Pons (tissue), 1 donor: ENCODE results near the gene EVX1.

ENCODE experiments used
- DNase-seq: peaks from one replicate; pipeline ENCODE4 v3.0.0-alpha.2; 2016; ENCODE audit warnings: low spot score

EVX1 gene

DNA sequence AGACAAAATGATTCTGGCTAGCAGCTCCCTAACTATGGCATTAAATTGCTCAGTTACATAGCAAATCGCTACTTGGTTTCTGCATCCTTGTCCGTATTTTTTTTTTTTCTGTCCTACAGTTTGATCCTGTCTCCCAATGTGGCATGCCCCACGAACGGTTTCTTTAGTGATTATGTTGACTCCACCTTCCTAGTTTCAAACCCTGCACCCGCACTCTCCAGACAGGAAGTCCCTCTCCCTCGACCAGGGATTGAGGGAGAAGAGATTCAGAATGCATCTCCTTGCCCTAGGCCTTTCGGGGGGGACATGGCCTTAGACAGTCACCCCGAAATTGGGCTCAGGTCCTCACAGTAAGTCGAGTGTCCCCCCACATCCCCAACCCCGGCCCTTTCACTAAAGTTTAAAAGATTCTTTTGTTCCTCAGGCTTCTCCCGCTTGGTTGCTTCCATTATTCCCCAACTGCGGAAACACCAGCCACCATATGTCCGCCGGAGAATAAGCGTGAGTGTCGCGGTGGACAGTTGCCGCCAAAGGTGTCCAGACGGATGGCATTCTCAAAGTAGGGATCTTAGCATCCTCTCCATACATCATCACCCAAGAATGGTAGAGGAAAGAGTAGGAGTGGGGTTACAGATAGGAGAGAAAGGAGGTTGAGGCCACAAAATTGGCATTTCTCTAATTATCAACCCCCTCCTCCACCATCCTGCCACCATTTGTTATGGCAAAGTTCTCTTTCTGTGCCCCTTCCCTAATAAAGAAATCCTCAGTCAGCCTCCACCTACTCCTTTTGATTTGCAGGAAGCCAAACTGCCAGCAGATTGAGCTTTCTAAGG, 7.3 kb downstream of the EVX1 start:
- no peak for DNase-seq

- no peak for DNase-seq
Observed at GRCh38 chr7:27250557-27251070, 8.0 kb downstream of the EVX1 start.

- no peak for DNase-seq
Observed at GRCh38 chr7:27251136-27251651, 8.6 kb downstream of the EVX1 start.

DNA sequence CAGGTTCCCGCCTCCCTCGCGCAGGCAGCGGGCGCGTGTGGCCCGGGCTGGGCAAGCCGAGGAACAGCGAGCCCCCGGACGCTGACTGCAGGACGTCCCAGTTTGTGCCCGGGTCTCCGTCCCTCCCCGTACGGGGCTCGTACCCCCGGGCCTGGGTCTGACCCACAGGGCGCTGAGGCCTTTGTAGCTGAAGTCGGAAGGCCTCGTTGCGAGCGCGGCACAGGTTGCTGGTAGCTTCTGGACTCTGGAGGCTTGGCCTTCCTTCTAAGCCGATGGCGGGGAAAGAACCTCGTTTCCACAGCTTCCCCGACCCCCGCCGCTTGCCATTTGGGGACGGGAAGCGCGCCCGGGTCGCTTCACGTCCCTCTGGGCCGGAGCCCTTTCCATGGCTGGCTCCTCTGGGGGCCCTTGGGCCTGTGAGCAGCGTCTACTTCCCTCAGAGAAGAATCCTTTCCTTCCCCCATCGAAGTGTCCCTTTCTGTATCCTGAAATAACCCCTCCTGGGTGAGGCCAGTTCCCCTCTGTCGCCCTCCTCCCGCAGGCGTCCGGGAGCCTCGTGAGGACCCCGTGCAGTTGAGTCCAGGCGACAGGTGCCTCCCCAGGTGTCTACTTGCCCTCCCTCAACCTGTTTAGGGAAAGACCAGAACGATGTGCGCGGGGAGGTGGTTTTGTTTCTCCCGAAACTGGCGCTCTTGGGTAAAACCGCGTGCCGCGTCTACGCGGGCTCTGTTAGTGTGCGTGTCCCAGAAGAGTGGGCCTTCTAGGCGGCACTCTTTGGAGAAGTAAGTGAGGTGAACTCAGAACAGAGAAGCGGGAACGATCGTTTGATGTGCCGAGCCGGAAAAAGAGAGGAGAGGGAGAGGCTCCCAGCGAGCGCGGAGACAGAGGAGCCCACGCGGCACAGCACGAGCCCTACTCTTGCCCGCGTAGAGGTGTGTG, 9.3 kb downstream of the EVX1 start:
- no peak for DNase-seq

- DNase-seq, result no peak
Observed at GRCh38 chr7:27254625-27255024, 12.0 kb downstream of the EVX1 start.

DNA sequence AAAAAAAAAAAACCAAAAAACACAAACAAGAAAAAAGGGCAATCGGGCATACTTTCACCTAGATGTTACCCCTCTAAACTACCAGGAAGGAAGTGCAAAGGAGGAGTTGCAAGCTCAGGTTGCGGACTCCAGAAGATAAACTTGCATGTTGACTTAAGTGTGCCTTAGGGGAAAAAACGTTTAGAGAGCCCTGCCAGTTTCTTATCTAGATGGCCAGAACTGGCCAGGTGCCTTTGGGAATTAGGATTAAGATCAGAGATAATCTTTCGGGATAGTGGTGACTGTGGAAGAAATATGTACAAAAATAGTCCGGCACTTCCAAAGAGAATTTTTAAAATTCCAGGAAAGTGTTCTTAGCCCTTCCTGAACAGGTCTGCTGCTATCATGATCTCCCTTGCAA, 17.6 kb downstream of the EVX1 start:
- DNase-seq, result no peak

DNA sequence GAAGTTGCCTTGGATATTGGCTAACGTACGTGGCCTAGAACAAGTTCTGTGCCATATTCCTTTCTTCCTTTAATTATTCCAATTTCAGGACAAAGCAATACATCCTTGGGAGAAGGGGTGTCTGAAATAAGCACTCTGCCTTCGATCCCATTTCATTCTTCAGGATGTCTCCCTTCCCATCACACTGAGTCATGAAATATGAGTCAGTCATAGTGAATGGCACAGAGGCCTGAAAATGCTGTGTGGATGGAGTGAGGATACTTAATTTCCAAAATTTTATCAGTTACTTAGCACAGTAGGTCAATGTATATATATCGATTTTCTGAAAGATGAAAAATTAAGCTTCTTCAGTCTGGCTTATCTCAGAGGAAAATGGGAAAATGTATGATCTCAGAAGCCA, 19.5 kb downstream of the EVX1 start:
- DNase-seq, result no peak

DNA sequence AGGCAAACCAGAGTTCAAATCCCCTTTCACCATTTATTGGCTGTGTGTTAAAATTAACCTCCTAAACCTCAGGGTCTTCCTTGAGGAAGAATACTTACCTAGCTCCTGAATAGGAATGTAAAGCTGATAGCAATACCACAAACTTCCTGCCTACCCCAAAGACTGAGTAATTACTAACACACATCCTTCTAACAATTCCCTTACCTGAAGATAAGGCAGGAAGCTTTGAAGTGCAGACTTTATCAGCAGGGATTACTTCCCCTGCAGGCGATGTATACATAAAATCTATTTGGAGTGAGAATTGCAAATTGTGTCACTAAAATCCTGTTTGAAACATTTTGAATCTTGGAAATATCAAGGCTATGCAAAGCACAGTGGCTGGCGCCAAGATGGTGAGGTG, 21.2 kb downstream of the EVX1 start:
- no peak for DNase-seq

DNA sequence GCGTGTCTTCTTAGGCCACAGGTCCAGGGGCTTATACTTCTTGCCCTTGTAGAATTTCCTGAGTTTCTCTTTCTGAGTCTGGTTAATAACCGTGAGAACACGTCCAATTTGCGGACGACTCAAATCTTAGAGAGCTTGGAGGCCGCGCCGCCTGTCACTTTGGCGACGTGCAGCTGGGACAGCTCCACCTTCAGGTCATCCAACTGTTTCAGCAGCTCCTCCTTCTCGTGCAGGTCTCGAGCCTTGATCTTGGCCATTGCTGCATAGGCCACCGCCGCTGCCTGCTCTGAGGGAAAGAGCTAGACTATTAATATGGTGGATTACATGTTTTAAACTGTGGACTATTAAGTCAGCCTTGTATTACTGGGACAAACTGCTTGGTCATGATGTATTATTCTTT, 26.9 kb downstream of the EVX1 start:
- DNase-seq, result no peak

GRCh38 chr7:27271384-27271783, 28.8 kb downstream of the EVX1 start:
- no peak for DNase-seq

GRCh38 chr7:27277628-27278027, 35.0 kb downstream of the EVX1 start:
- no peak for DNase-seq

DNA sequence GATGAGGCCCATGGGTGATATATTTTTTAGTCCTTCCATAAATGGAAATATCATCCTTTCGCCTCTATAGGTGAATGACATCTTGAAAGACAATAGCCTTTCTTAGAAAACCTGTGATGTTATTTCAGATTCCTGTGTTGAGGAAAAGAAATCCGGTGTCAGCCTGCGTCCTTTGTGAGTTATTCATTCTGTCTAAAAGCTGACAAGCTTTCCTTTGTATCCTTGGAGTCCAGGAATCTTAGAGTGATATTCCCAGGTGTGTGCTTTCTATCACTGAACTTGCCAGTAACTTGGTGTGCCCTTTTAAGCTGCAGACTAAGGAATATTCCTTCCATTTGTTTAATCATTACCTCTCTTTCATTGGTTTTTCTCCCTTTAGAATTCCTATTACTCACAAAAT, 41.0 kb downstream of the EVX1 start:
- DNase-seq, result no peak

DNA sequence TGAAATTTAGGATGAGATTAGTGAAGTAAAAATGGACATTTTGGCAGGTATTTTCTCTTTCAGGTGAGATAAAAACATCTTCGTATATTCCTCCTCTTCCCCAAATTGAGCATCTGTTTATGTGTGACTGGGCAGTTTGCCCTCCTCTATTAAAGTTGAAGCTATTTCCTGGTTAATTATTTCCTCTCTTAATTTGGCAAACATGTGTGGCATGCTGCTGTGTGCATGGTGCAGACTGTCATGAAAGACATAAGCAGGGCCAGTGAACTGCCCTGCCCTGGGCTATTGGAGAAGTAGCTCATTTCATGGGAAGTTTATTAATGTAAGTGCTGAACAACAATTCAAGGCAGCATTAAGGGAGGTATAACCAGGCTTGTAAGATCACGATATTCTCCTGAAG, 52.6 kb downstream of the EVX1 start:
- DNase-seq, result no peak

DNA sequence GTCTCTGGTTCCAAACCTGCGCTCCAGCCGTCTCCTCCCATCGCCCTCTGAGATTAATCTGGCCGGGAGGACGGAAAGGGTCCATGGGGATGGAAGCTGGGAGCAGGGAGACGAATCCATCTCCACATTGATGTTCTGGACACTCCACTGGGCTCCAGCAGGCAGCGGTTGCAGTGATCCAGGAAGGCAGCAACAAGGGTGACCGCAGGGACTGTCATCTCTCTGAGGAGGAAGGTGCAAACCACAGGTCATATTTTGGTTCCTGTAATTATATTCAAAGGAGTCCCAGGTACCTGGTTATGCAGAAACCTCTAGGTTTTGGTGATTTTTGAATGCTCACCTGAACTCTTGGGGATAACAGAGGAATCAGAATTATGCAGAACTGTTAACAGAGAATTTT, 54.8 kb downstream of the EVX1 start:
- DNase-seq, result no peak
